OCI-LY1 (cell line): ENCODE measurements around the gene MPZL3.

Source experiments
- H2AFZ ChIP-seq: fragments of 200-600 bp; sonication (generic), shearing (Covaris generic); 2 replicates; pipeline ENCODE4 v1.6.0; 2014; ENCODE audit warnings: antibody characterized with exemption, mild to moderate bottlenecking, low read length
- H3F3A ChIP-seq: fragments of 200-600 bp; sonication (generic), shearing (Covaris generic); 2 replicates; pipeline ENCODE4 v1.6.0; 2014; ENCODE audit warnings: mild to moderate bottlenecking, antibody characterized with exemption, low read length, moderate library complexity; ENCODE audit not compliant: insufficient read depth
- H3K27ac ChIP-seq: fragments of 200-600 bp; sonication (generic); 2 replicates; pipeline ENCODE4 v1.5.1; 2014; ENCODE audit warnings: low read length, mixed run types, mild to moderate bottlenecking, low read depth; ENCODE audit not compliant: poor library complexity, severe bottlenecking
- H3K27me3 ChIP-seq: fragments of 200-600 bp; sonication (generic); 2 replicates; pipeline ENCODE4 v1.6.0; 2014; ENCODE audit warnings: antibody characterized with exemption, mild to moderate bottlenecking, low read length, moderate library complexity; ENCODE audit not compliant: insufficient read depth
- H3K36me3 ChIP-seq: fragments of 200-600 bp; sonication (generic); 2 replicates; pipeline ENCODE4 v1.6.1; 2014; ENCODE audit warnings: mild to moderate bottlenecking, antibody characterized with exemption, low read length, moderate library complexity, mixed read lengths; ENCODE audit not compliant: insufficient read depth
- H3K4me1 ChIP-seq: fragments of 200-600 bp; sonication (generic); 2 replicates; pipeline ENCODE4 v1.5.1; 2014; ENCODE audit warnings: mild to moderate bottlenecking, low read length, moderate library complexity; ENCODE audit not compliant: insufficient read depth, severe bottlenecking
- H3K4me2 ChIP-seq: fragments of 200-600 bp; sonication (generic), shearing (Covaris generic); 2 replicates; pipeline ENCODE4 v1.6.1; 2014; ENCODE audit warnings: low read length
- H3K4me3 ChIP-seq: fragments of 200-600 bp; sonication (generic); 2 replicates; pipeline ENCODE4 v1.5.1; 2014; ENCODE audit warnings: low read length, low read depth, mild to moderate bottlenecking, mixed read lengths; ENCODE audit not compliant: poor library complexity, severe bottlenecking
- H3K79me2 ChIP-seq: fragments of 200-600 bp; shearing (Covaris generic); 2 replicates; pipeline ENCODE4 v1.6.1; 2016; ENCODE audit warnings: mixed run types, low read length, mixed read lengths; ENCODE audit not compliant: insufficient read depth
- H3K9ac ChIP-seq: fragments of 200-600 bp; sonication (generic), shearing (Covaris generic); 2 replicates; pipeline ENCODE4 v1.6.1; 2014; ENCODE audit warnings: mild to moderate bottlenecking, low read length, mixed read lengths
- H3K9me2 ChIP-seq: fragments of 200-600 bp; sonication (generic), shearing (Covaris generic); 2 replicates; pipeline ENCODE4 v1.6.1; 2014; ENCODE audit warnings: low read depth, mild to moderate bottlenecking, low read length, mixed read lengths
- H3K9me3 ChIP-seq: fragments of 200-600 bp; shearing (Covaris generic); 2 replicates; pipeline ENCODE4 v1.6.1; 2014; ENCODE audit warnings: low read length, mixed read lengths
- H4K20me1 ChIP-seq: fragments of 200-600 bp; sonication (generic), shearing (Covaris generic); 2 replicates; pipeline ENCODE4 v1.6.0; 2016; ENCODE audit warnings: mild to moderate bottlenecking, low read length; ENCODE audit not compliant: insufficient read depth
- EZH2 ChIP-seq: fragments of 200-600 bp; sonication (generic), shearing (Covaris generic); IDR thresholded peaks from 2 replicates; pipeline ENCODE4 v1.8.0; 2017; ENCODE audit warnings: borderline replicate concordance, mixed run types, mild to moderate bottlenecking, antibody characterized with exemption, low read length, moderate library complexity, mixed read lengths
- TF ChIP-seq, protein P1 (sequence below): fragments of 200-600 bp; sonication (generic), shearing (Covaris generic); IDR thresholded peaks from 2 replicates; pipeline ENCODE4 v1.5.1; 2017; ENCODE audit warnings: mild to moderate bottlenecking, antibody characterized with exemption, low read length, moderate library complexity, mixed read lengths

The MPZL3 gene

DNA sequence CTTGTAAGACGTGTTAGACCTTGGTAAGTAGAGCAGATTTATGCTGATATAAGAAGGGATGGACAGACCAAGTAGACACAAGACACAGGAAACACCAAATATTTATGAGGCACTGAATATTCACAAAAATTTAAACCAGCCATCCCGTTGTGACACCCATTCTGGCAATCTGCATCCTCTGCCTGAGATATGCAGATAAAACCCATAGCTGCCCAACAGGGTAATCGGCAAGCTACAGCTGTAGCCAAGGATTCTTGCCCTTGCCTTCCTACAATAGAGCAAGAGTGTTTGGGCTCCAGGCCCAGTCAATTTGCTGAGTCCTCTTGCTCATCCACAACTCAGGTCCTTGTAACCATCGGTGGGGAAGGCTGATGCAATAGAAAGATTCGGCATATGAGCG, 30.4 kb upstream of the MPZL3 start:
- Histone ChIP-seq H4K20me1 (no peaks in the 10 kb centered on the region), H3K4me2 (no peak overlapping the region), H3F3A (no peaks in the 10 kb centered on the region), H3K36me3 (no peaks in the 10 kb centered on the region), H3K9me2 (no peaks in the 10 kb centered on the region), H3K4me3 (no peak overlapping the region), H2AFZ (no peak overlapping the region), H3K4me1 (no peaks in the 10 kb centered on the region), H3K79me2 (no peaks in the 10 kb centered on the region), H3K9ac (no peak overlapping the region), H3K9me3 (no peaks in the 10 kb centered on the region), H3K27me3 (no peaks in the 10 kb centered on the region), H3K27ac (no peak overlapping the region)
- TF ChIP-seq, protein P1, sequence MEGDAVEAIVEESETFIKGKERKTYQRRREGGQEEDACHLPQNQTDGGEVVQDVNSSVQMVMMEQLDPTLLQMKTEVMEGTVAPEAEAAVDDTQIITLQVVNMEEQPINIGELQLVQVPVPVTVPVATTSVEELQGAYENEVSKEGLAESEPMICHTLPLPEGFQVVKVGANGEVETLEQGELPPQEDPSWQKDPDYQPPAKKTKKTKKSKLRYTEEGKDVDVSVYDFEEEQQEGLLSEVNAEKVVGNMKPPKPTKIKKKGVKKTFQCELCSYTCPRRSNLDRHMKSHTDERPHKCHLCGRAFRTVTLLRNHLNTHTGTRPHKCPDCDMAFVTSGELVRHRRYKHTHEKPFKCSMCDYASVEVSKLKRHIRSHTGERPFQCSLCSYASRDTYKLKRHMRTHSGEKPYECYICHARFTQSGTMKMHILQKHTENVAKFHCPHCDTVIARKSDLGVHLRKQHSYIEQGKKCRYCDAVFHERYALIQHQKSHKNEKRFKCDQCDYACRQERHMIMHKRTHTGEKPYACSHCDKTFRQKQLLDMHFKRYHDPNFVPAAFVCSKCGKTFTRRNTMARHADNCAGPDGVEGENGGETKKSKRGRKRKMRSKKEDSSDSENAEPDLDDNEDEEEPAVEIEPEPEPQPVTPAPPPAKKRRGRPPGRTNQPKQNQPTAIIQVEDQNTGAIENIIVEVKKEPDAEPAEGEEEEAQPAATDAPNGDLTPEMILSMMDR = no peak
- no peak for TF ChIP-seq EZH2

DNA sequence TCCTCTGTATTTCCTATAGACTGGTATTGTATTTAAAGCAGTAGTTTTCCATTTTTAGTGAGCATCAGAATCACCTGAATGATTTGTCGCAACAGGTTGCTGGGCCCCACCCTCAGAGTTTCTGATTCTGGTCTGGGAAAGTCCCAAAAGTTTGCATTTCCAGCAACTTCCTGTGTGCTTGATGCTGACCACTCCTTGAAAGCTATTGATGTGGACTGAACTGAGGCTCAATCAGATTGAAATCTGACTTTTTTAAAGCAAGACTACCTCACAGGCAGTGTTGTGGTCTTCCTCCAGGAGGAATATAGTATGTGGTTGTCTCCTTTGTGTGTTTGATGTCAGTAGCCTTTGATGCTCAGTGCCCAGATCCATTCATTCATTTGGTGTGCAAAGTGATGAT, 29.1 kb upstream of the MPZL3 start:
- Histone ChIP-seq H3K9me3 (no peaks in the 10 kb centered on the region), H3K9ac (no peak overlapping the region), H3K4me1 (no peaks in the 10 kb centered on the region), H4K20me1 (no peaks in the 10 kb centered on the region), H3K4me2 (no peak overlapping the region), H3K36me3 (no peaks in the 10 kb centered on the region), H2AFZ (no peak overlapping the region), H3F3A (no peaks in the 10 kb centered on the region), H3K79me2 (no peaks in the 10 kb centered on the region), H3K27me3 (no peaks in the 10 kb centered on the region), H3K9me2 (no peaks in the 10 kb centered on the region), H3K4me3 (no peak overlapping the region), H3K27ac (no peak overlapping the region)
- TF ChIP-seq, protein P1 = no peak
- TF ChIP-seq EZH2 = no peak

DNA sequence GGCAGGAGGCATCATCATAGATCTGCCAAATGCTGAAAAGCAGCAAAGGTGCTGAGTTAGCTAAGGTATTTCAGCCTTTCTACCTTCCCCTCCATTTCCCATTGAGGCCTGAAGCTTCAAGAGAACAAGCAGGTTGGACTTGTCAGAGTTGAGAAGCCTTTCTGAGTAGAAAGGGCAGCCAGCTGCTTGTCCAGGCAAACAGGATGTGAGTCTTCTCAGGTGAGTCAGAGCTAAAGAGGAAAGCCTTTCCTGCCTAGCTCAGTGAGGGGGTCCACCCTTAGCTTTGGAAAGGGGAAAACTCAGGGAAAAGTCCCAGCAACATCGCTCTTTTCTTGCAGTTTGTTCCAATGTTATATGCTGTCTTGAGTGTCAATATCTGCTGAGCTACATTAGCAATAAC, 25.1 kb upstream of the MPZL3 start:
- no peaks in the 10 kb centered on the region for H3K4me1 ChIP-seq
- no peaks in the 10 kb centered on the region for H3K36me3 ChIP-seq
- no peaks in the 10 kb centered on the region for H4K20me1 ChIP-seq
- no peak overlapping the region for H3K4me2 ChIP-seq
- no peak overlapping the region for H2AFZ ChIP-seq
- no peaks in the 10 kb centered on the region for H3K79me2 ChIP-seq
- no peaks in the 10 kb centered on the region for H3K27me3 ChIP-seq
- no peak overlapping the region for H3K4me3 ChIP-seq
- TF ChIP-seq EZH2 = no peak
- H3K9ac ChIP-seq = no peak overlapping the region
- H3F3A ChIP-seq = no peaks in the 10 kb centered on the region
- H3K9me2 ChIP-seq = no peaks in the 10 kb centered on the region
- no peaks in the 10 kb centered on the region for H3K9me3 ChIP-seq
- H3K27ac ChIP-seq = no peak overlapping the region

DNA sequence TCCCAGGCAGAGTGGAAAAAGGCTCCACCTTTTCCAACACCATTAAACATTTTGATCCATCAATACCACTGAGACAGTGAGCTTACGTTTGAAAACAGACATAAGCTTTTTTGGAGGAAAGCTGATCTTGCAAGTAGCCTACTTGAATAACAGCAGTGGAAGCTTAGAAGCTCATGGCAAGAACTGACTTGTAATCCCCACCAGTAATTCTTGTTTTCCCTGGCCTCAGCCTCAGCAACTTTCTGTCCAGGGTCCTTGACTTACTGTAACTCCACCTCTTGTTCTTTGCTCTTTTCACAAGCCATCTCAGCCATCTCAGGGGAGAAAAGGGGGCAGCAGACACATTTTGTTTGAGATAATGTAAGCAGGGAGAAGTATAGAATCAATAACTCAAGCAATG, 24.3 kb upstream of the MPZL3 start:
- Histone ChIP-seq H3K79me2 (no peaks in the 10 kb centered on the region), H3K4me3 (no peak overlapping the region), H3K27ac (no peak overlapping the region), H3K4me1 (no peaks in the 10 kb centered on the region), H3F3A (no peaks in the 10 kb centered on the region), H3K9ac (no peak overlapping the region), H3K9me2 (no peaks in the 10 kb centered on the region), H3K9me3 (no peaks in the 10 kb centered on the region), H3K36me3 (no peaks in the 10 kb centered on the region), H3K4me2 (no peak overlapping the region), H4K20me1 (no peaks in the 10 kb centered on the region), H2AFZ (no peak overlapping the region), H3K27me3 (no peaks in the 10 kb centered on the region)
- TF ChIP-seq, protein P1 = no peak
